Measurements from ENCODE around the gene COL26A1.
"Not testable (repeated sequence)": the region's sequence is repeated elsewhere in the genome, so short reads cannot be mapped to it uniquely, and the experiment has no call there.

Gene COL26A1

DNA sequence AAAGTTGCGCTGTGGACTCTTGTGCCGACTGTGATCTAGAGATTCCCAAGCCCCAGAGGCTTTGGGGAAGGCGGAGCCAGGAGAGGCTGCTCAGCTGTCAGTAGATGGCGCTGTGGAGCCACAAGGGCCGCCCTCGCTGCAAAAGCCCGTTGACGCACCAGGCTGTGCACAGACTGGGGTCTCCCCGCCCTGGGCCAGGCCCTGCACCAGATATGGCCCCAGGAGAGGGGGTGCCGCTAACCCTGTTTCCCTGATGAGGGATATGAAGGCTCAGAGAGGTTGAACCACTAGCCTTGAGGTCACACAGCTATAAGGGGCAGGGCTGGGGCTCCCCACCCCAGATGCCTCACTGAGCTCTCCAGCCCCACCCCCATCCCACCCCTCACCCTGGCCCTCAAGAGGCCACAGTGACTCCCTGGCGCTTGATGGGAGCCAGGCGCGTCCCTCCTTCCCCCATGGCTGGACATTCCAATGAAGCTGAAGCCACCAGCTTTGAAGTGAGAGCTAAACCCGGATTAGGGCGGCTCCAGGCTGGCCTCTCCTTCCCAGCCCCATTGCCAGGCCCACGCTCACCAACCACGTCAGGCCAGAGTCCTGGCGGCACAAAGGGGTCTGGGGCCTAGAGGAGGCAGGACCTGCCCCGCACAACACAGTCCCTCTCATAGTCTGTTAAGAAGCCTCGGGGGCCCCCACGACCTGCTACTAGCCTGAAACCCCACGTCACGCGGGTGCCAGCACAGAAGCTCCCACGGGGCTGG lies 240.0 kb downstream of the COL26A1 start:
- peak; percentile 26 to 55 for DNase-seq

GRCh38 chr7:101604331-101604933 lies 241.8 kb downstream of the COL26A1 start:
- DNase-seq: no peak

- not testable (repeated sequence) for DNase-seq
These were observed 242.3 kb downstream of the COL26A1 start for GRCh38 chr7:101604934-101605332.

DNA sequence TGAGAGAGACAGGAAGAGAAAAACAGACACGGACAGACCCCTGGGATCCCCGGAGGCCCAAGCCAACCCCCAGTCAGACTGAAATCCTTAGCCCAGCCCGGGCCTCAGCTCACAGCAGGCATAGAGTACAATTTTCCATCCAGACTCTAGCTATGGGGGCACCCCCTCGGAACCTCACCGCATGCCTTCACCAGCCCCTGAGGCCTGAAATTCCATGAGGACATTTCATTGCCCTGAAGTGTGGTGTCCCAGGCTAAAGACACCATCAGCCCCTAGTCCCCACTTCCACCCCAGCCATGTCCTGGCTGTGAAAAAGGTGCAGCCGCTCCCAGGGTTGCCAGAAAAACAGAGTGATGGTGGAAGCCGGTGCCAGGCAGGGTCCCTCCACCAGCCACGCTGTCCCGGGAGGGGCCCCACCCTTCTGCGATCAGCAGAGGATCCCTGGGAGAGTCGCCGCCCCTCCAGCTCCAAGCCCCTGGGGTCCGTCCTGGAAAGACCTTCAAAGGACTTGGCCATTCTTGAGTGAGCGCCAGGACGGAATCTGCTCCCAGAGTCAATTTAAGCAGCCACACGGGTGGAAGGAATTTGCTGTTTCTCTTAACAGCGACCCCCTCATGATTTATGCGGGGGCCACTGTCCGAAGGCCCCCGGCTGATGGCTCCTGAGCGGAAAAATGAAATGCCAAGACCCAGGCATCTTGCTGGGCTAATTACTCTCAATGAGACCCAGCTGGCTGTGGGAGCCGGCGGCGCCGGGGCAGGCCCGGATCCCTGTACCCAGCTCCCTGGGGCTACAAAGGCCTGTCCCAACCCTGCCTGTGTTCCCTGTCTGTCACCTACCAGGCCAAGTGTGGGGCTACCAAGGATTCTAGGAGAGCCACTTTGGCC lies 243.2 kb downstream of the COL26A1 start:
- DNase-seq: no peak

DNA sequence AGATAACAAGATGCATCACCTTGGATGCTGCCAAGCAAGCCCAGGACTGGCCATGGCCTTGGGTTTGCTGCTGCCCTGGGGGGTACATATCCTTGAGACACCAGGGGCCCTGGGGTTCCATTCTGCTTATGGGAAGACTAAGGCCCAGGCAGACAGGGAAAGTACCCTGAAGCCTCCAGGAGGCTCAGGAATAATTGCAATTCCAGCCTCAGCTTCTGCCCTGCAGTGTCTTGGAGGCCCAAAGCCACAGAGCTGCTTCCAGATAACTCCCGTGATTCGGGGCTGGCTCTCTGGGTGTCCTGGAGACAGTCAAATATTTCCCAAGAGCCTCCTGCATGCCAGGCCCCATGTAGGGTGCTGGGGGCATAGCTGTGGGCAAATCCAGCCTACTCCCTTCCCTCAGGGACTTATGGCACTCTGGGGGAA lies 243.8 kb downstream of the COL26A1 start:
- no peak for DNase-seq

All from AML-193 (cell line).